Type B pancreatic cell (in vitro differentiated cells): ENCODE results near the gene TNRC6A. TPM values are rescaled to one million over a fixed set of nuclear protein-coding genes. Genes with fewer than 3 reads are reported as not detected.
"Not testable (repeated sequence)": the region's sequence is repeated elsewhere in the genome, so short reads cannot be mapped to it uniquely, and the experiment has no call there.

ENCODE experiments used
- DNase-seq: peaks from one replicate; pipeline ENCODE4 v3.0.0; 2021; ENCODE audit warnings: mixed read lengths; ENCODE audit not compliant: unreplicated experiment; ENCODE audit errors: extremely low spot score
- H3K27ac Mint-ChIP-seq: 2 replicates; pipeline ENCODE4 v1.8.0; 2021; ENCODE audit warnings: mild to moderate bottlenecking, mixed read lengths
- H3K27me3 Mint-ChIP-seq: 2 replicates; pipeline ENCODE4 v1.8.0; 2021; ENCODE audit warnings: mixed read lengths
- H3K36me3 Mint-ChIP-seq: 2 replicates; pipeline ENCODE4 v1.8.0; 2021; ENCODE audit warnings: mixed read lengths
- H3K4me1 Mint-ChIP-seq: one replicate; pipeline ENCODE4 v1.8.0; 2021; ENCODE audit warnings: mixed read lengths; ENCODE audit not compliant: unreplicated experiment
- H3K4me3 Mint-ChIP-seq: 2 replicates; pipeline ENCODE4 v1.8.0; 2021; ENCODE audit warnings: mild to moderate bottlenecking, mixed read lengths
- H3K9me3 Mint-ChIP-seq: 2 replicates; pipeline ENCODE4 v1.8.0; 2021; ENCODE audit warnings: mixed read lengths
- CTCF ChIP-seq: fragments of 200-600 bp; sonication (generic); conservative IDR thresholded peaks from 2 replicates; pipeline ENCODE4 v1.5.0; 2021; ENCODE audit warnings: antibody characterized with exemption, mild to moderate bottlenecking
- total RNA-seq: library from RNA; stranded (reverse); gene quantifications from 2 replicates; pipeline ENCODE4 v1.2.1, GENCODE V29; 2021; ENCODE audit warnings: low replicate concordance

TNRC6A gene
- total RNA-seq, 1 donor from 2014 or later, result 65.9 TPM

DNA sequence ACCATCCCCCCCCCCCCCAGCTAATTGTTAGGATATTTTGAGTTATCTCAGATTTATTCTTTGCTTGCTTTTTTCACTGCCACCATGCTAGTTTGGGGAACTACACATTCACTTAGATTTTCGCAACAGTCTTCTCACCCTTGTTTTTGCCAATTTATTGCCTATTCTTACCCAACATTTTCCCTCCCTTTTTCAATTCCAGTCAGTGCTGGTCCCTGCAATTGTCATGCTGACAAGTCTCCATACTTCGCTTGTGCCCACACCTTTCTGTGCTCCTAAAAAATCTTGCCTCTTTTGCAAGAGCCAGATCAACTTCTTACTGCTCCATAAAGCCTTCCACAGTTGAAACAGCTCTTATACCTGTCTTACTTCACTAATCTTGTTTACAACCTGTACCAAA is 16.3 kb downstream of the TNRC6A start:
- Mint-ChIP-seq H3K4me3 (no peak overlapping the region), H3K27me3 (no peaks in the 10 kb centered on the region), H3K9me3 (no peaks in the 10 kb centered on the region), H3K36me3 (peaks cover 18% of the 10 kb centered on the region), H3K27ac (no peak overlapping the region), H3K4me1 (peaks cover 27% of the 10 kb centered on the region)
- no peak for DNase-seq
- no peak for TF ChIP-seq CTCF

DNA sequence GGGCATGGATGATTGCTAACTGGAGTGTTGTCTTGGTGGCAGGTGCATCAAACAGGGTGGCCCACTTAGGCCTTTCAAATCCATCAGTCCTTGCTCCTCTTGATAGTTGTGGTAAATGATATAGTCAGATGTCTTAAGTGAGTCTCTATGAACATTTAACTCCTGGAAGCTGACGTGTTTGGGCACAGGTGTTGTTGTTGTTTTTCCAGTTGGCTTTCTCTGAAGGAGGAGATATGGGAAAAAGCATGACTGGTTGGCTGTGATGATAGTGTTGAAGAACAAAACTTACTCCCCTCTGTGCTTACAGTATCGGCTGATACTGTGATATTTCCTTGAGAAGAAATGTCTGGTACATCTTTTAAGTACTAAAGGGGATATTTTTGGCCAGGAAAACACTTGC is 18.0 kb downstream of the TNRC6A start:
- DNase-seq, result no peak
- H3K27ac Mint-ChIP-seq, result no peak overlapping the region
- peaks cover 11% of the 10 kb centered on the region for H3K36me3 Mint-ChIP-seq
- no peak overlapping the region for H3K4me3 Mint-ChIP-seq
- H3K27me3 Mint-ChIP-seq, result no peaks in the 10 kb centered on the region
- H3K9me3 Mint-ChIP-seq, result no peaks in the 10 kb centered on the region
- peaks cover 24% of the 10 kb centered on the region for H3K4me1 Mint-ChIP-seq
- no peak for TF ChIP-seq CTCF

- H3K27ac Mint-ChIP-seq, result no peak overlapping the region
- H3K36me3 Mint-ChIP-seq, result peaks cover 10% of the 10 kb centered on the region
- DNase-seq, result no peak
- peaks cover 30% of the 10 kb centered on the region for H3K4me1 Mint-ChIP-seq
- no peak for TF ChIP-seq CTCF
- H3K9me3 Mint-ChIP-seq, result no peaks in the 10 kb centered on the region
- no peaks in the 10 kb centered on the region for H3K27me3 Mint-ChIP-seq
- H3K4me3 Mint-ChIP-seq, result no peak overlapping the region
Measured at GRCh38 chr16:24748242-24748641, 18.8 kb downstream of the TNRC6A start.

DNA sequence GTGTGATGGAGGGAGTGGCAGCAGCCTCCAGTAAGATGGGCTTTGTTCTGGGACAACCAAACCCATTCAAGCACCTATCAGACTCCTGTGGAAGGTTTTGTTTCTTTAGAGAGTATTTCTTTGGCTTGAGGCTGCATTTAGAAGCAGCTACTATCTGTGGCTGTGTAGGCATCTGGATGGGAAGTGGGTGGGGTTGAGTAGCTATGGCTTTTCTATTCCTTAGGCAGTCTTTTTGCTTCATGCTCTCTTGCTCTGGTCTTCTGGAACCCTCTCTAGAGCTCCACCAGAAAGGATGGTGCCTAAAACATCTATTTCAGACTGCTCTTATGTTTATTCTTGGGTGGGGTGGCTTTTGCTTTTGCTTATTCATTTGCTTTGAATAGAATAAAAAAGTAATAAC is 19.9 kb downstream of the TNRC6A start:
- Mint-ChIP-seq H3K9me3 (no peaks in the 10 kb centered on the region), H3K4me1 (peaks cover 32% of the 10 kb centered on the region), H3K27ac (no peak overlapping the region), H3K27me3 (no peaks in the 10 kb centered on the region), H3K4me3 (no peak overlapping the region), H3K36me3 (peaks cover 10% of the 10 kb centered on the region)
- TF ChIP-seq CTCF, result no peak
- DNase-seq, result no peak

GRCh38 chr16:24749872-24750271 is 20.4 kb downstream of the TNRC6A start:
- not testable (repeated sequence) for H3K9me3 Mint-ChIP-seq, H3K36me3 Mint-ChIP-seq, H3K27ac Mint-ChIP-seq, DNase-seq, H3K27me3 Mint-ChIP-seq, H3K4me3 Mint-ChIP-seq
- peaks cover 32% of the 10 kb centered on the region for H3K4me1 Mint-ChIP-seq

DNA sequence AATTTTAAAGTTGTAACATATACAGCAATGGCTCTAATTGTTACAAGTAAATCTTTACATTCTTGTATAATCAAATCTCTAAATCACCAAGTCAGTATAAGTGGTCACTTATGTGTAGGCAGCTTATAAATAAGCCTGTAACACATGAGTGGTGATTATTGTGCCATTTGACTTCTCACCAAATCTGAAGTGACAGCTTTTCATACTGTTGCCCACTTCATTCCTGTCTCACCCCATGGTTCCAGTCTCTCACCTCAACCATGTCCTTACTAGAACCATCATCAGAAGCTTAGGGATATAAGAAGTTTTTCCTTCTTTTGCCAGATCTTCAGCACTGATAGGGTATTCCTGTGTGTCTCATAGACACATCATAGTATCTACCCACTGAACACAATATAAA is 23.5 kb downstream of the TNRC6A start:
- H3K27ac Mint-ChIP-seq, result no peak overlapping the region
- no peaks in the 10 kb centered on the region for H3K36me3 Mint-ChIP-seq
- no peak overlapping the region for H3K4me3 Mint-ChIP-seq
- DNase-seq, result no peak
- no peak for TF ChIP-seq CTCF
- H3K9me3 Mint-ChIP-seq, result no peaks in the 10 kb centered on the region
- peaks cover 26% of the 10 kb centered on the region for H3K4me1 Mint-ChIP-seq
- no peaks in the 10 kb centered on the region for H3K27me3 Mint-ChIP-seq
